Measurements from ENCODE around the gene NME3. TPM values are rescaled to one million over a fixed set of nuclear protein-coding genes. Genes with fewer than 3 reads are reported as not detected.
A peak's percentile ranks its signal among the peaks of the same experiment; 100 is the strongest.
"Not testable (repeated sequence)": the region's sequence is repeated elsewhere in the genome, so short reads cannot be mapped to it uniquely, and the experiment has no call there.

NME3 gene
- total and polyA plus RNA-seq, 8 donors, result 19.9 to 62.9 (median 35.9) TPM

- Histone ChIP-seq H3K27ac (no peak overlapping the region), H3K9me3 (no peaks in the 10 kb centered on the region), H3K4me1 (peaks cover 0 to 7% of the 10 kb centered on the region in 2 donors), H3K27me3 (no peaks in the 10 kb centered on the region), H3K36me3 (peaks cover 0 to 51% of the 10 kb centered on the region in 2 donors), H3K4me3 (no peak overlapping the region)
- peak in 1 of 4 donors; percentile 57 for DNase-seq
- TF ChIP-seq CTCF (IDR thresholded peaks at IDR 0.05), result no peak
- intact Hi-C loops (cut with DNase I), result no loop called here
- no peak for ATAC-seq
Measured at GRCh38 chr16:1809281-1809801, 38.0 kb upstream of the NME3 start.

- intact Hi-C loops (cut with DNase I), result no loop called here
- Histone ChIP-seq H3K9me3 (no peaks in the 10 kb centered on the region), H3K4me3 (no peak overlapping the region), H3K27me3 (no peaks in the 10 kb centered on the region), H3K4me1 (peaks cover 0 to 7% of the 10 kb centered on the region in 2 donors), H3K27ac (no peak overlapping the region), H3K36me3 (peaks cover 0 to 45% of the 10 kb centered on the region in 2 donors)
- no peak for TF ChIP-seq CTCF (IDR thresholded peaks at IDR 0.05)
- DNase-seq, result peak in 1 of 4 donors; percentile 47
- ATAC-seq, result no peak
Measured at GRCh38 chr16:1808691-1809090, 37.3 kb upstream of the NME3 start.

- Histone ChIP-seq H3K4me1 (peaks cover 0 to 2% of the 10 kb centered on the region in 2 donors), H3K27me3 (no peaks in the 10 kb centered on the region), H3K9me3 (no peaks in the 10 kb centered on the region), H3K4me3 (no peak overlapping the region), H3K27ac (no peak overlapping the region), H3K36me3 (peaks cover 0 to 37% of the 10 kb centered on the region in 2 donors)
- no peak for ATAC-seq
- DNase-seq, result peak in 1 of 4 donors; percentile 37
- intact Hi-C loops (cut with DNase I), result no loop called here
- no peak for TF ChIP-seq CTCF (IDR thresholded peaks at IDR 0.05)
Measured at GRCh38 chr16:1807626-1808025, 36.3 kb upstream of the NME3 start.

- intact Hi-C loops (cut with DNase I), result no loop called here
Measured at GRCh38 chr16:1800701-1801100, 29.4 kb upstream of the NME3 start.

GRCh38 chr16:1799263-1799662, 27.9 kb upstream of the NME3 start:
- H3K27me3 ChIP-seq; H3K27ac ChIP-seq; H3K4me1 ChIP-seq; DNase-seq; ATAC-seq; H3K36me3 ChIP-seq; intact Hi-C loops (cut with DNase I); H3K4me3 ChIP-seq: not testable (repeated sequence)
- peaks cover 0 to 11% of the 10 kb centered on the region in 2 donors for H3K9me3 ChIP-seq

More at GRCh38 chr16:1800701-1801100, 29.4 kb upstream of the NME3 start:
- Histone ChIP-seq H3K4me3 (no peak overlapping the region), H3K9me3 (peaks cover 0 to 11% of the 10 kb centered on the region in 2 donors), H3K4me1 (no peaks in the 10 kb centered on the region), H3K27ac (no peak overlapping the region), H3K36me3 (no peaks in the 10 kb centered on the region), H3K27me3 (no peaks in the 10 kb centered on the region)
- ATAC-seq, result no peak
- no peak for TF ChIP-seq CTCF (IDR thresholded peaks at IDR 0.05)
- DNase-seq, result no peak

Data from left lung (tissue), 10 donors.